Measurements from ENCODE around the gene GSTCD.
"Not testable (repeated sequence)": the region's sequence is repeated elsewhere in the genome, so short reads cannot be mapped to it uniquely, and the experiment has no call there.

Gene GSTCD

DNA sequence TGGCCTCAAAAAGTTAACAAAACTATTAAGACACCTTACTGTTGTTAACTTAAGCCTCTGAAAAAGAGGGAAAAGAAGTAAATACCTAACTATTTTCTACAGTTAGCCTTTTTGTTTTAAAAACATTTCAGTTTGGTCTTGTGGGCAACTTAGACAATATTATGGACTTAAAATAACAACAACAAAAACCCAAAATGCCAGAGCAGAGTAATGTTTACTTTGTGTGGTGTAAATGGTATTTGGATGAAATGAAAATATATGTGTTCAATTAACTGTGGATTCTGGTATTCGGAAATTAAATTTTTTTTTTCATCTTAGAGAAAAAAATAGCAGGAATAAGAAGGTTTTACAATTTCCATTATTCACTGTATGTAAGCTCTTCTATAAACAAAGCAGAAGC, 107.1 kb downstream of the GSTCD start:
- no peak for FAIRE-seq

DNA sequence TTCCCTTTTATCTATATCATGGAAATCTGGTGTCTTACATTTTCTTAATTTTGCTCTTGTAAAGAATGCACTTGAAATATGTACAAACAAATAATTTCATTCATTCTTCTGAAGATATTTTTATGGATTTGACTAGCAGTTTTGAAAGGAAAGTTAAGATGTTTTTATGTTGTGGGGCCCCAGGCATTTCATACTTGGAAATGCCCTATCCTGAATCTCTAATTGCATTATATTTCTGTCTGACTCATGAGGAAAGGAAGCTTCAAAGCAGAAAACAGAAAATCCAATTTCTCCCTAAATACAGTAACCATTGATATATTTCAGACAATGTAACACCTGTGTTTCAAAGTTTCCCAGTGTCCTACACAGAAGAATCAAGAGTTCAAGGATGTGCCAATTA, 113.5 kb downstream of the GSTCD start:
- no peak for FAIRE-seq

- FAIRE-seq: no peak
These were observed 119.5 kb downstream of the GSTCD start for GRCh38 chr4:105828074-105828473.

DNA sequence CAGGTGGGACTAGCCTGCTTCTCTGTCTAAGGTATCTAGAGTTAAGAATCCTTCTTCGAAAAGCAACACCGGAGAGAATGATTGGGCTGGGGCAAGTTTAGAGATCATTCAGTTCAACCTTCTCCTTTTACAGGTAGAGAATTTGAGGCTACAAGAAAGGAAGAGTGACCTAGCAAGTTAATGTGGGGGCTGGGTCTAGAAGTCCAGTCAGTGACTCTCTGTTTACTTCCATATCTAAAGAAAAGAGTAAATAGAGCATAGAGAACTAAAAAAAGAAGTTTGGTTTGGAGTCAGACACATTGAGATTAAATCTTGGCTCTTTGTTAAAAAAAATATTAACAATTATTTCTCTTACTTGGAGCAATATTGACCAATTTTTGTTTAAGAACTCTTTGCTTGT, 122.6 kb downstream of the GSTCD start:
- no peak for FAIRE-seq

DNA sequence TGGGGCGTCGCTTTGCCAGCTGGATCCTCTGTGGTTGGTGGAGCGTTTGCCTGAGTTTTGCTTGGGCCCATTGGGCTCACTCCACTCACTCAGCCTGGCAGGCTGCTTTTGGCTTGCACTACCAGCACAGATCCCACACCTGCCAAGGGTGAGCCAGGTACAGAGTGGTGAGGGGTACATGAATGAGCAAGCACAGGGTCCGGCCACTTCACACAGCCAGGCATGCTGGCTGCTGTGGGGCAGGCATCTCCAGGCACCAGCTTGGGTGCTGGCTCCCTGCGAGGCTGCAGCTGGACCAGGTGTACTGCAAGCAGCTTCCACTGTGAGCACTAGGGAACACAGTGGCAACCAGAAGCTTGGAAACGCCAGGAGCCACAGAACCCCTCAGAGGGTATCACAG, 126.6 kb downstream of the GSTCD start:
- no peak for FAIRE-seq

- FAIRE-seq: no peak
These were observed 128.0 kb downstream of the GSTCD start for GRCh38 chr4:105836537-105836936.

DNA sequence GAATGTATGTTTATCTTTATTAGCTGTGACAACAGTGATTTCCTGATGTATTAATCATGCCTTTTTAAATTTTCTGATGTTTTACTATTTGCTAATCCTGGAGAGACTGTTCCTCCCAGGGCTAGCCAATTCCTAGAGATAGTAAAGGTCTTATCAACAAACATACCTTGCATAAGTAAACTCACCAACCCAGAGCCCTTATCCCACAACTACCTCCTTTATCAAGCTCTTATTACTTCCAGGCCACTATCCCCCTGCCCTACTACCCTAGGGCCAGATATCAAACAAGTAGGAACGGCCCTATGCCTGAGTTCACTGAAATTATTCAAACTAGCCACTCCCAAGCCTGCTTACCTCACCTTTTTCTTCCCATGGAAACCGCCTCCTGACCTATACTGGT, 128.5 kb downstream of the GSTCD start:
- FAIRE-seq: no peak

DNA sequence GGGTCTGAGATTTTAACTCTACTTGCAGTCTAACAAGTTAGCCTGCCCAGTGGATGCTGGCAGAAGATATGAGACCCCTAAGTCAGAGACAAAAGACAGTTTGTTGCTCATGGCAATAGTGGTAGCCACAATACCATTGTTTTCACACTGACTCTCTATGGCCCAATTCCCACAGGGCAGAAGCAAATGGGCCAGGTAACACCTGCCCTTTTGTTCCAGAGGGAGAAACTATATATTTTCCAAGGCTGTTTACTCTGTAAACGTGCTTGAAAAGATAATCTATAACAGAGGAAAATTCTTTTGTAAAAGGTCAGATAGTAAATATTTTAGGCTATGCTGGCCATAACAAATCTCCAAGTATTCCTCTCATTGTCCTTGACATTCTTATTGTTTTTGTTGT, 129.5 kb downstream of the GSTCD start:
- FAIRE-seq: no peak

DNA sequence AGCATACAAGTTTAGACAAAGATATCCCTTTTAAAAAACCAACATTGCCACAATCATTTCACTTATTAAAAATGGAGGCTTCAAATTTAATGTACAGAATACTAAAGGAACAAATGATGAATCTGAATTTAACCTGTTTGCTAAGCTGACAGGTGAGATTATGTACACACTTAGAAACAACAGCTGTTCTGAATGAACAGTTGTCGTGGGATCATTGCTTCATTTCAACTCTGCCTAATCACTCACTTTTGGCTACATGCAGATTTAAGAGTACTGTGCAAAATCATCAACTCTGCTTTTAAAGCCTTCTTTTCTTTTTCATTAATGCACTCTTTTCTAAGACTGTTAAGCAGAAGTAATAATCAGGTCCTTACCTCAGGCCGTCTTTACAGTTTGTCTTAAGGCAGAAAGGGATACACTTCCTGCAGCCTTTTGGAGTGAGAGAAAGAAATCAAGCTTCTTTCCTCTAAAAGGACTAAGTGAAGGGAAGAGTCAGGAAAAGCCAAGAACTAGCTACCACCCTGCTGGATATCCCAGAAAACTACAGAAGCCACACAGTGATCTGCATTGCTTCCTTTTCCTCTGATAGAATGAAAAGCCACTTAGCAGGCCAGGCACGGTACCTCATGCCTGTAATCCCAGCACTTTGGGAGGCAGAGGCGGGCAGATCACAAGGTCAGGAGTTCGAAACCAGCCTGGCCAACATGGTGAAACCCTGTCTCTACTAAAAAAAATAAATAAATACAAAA, 132.0 kb downstream of the GSTCD start:
- no peak for FAIRE-seq

DNA sequence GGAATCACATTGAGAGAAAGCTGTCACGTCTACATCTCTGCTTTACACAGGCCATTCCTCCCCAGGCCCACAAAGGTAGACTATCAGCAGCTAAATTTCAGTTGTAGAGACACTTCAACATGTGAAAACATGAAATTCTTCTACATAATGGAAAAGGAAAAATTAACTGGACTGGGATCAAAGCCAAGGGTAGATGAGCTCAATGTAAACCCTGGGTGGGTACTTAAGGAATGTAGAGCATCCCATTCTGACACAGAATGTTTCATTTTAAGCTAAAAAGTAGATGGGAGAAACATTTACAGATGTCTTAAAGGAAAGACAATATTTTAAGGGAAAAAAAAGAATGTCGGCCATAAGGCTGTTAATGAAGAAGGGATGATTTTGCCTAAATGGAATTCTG, 135.4 kb downstream of the GSTCD start:
- FAIRE-seq: no peak

GRCh38 chr4:105845559-105845958, 137.0 kb downstream of the GSTCD start:
- FAIRE-seq: no peak

- not testable (repeated sequence) for FAIRE-seq
These were observed 139.8 kb downstream of the GSTCD start for GRCh38 chr4:105848359-105848758.

GRCh38 chr4:105851196-105851595, 142.6 kb downstream of the GSTCD start:
- no peak for FAIRE-seq

DNA sequence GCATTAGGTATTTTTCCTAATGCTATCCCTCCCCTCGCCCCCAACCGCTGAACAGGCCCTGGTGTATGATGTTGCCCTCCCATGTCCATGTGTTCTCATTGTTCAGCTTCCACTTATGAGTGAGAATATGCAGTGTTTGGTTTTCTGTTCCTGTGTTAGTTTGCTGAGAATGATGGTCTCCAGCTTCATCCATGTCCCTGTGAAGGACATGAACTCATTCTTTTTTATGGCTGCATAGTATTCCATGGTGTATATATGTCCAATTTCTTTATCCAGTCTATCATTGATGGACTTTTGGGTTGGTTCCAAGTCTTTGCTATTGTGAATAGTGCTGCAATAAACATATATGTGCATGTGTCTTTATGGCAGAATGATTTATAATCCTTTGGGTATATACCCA, 143.6 kb downstream of the GSTCD start:
- FAIRE-seq: not testable (repeated sequence)

DNA sequence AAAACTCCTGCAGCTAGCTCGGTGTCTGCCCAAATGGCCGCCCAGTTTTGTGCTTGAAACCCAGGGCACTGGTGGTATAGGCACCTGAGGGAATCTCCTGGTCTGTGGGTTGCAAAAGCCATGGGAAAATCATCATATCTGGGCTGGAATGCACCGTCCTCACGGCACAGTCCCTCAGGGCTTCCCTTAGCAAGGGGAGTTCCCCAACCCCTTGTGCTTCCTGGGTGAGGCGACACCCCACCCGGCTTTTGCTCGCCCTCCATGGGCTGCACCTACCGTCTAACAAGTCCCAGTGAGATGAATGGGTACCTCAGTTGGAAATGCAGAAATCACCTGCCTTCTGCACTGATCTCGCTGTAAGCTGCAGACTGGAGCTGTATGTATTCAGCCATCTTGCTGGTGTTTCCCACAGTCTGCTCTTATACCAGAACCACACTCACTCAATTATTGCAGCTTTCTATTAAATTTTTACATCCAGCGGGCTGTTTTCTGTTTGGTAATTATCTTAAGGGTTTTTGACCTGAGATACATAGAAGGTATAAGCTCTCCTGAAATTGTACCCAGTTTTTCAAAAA, 150.0 kb downstream of the GSTCD start:
- FAIRE-seq: no peak

- no peak for FAIRE-seq
These were observed 150.6 kb downstream of the GSTCD start for GRCh38 chr4:105859233-105859632.

- FAIRE-seq: no peak
These were observed 162.4 kb downstream of the GSTCD start for GRCh38 chr4:105870963-105871362.

DNA sequence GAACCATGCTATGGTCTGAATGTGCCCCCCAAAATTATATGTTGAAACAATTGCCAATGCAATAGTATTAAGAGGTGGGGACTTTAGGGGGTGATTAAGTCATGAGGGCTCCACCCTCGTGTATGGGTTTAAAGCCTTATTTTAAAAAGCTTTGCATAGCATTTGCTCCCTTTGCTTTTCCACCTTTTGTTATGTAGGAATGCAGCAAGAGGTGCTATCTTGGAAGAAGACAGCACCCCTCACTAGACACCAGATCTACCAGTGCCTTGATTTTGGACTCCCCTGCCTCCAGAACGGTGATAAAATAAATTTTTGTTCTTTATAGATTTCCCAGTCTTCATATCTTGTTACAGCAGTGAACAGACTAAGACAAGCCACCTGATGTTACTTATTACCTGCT, 163.4 kb downstream of the GSTCD start:
- FAIRE-seq: no peak

GRCh38 chr4:105875233-105875632, 166.6 kb downstream of the GSTCD start:
- FAIRE-seq: no peak

DNA sequence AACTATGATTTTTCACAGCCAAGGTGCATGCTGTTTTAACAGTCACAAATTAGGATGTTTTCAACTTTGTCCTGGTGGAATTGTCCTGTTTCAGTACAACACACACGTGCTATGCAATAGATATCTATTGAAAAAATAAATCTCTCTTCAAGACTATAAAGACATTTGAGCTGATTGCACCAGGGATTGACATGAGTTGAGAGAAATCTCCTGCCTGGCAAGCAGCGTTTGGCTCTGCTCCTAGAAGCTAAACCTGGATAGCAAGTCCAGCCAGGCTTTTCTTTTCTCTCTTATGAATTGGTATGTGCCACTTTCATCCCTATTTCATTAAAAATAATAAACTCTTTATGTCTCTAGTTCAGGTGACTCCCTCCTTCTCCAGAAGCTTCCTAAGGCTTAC, 170.1 kb downstream of the GSTCD start:
- FAIRE-seq: no peak

GRCh38 chr4:105887508-105887907, 178.9 kb downstream of the GSTCD start:
- FAIRE-seq: no peak

DNA sequence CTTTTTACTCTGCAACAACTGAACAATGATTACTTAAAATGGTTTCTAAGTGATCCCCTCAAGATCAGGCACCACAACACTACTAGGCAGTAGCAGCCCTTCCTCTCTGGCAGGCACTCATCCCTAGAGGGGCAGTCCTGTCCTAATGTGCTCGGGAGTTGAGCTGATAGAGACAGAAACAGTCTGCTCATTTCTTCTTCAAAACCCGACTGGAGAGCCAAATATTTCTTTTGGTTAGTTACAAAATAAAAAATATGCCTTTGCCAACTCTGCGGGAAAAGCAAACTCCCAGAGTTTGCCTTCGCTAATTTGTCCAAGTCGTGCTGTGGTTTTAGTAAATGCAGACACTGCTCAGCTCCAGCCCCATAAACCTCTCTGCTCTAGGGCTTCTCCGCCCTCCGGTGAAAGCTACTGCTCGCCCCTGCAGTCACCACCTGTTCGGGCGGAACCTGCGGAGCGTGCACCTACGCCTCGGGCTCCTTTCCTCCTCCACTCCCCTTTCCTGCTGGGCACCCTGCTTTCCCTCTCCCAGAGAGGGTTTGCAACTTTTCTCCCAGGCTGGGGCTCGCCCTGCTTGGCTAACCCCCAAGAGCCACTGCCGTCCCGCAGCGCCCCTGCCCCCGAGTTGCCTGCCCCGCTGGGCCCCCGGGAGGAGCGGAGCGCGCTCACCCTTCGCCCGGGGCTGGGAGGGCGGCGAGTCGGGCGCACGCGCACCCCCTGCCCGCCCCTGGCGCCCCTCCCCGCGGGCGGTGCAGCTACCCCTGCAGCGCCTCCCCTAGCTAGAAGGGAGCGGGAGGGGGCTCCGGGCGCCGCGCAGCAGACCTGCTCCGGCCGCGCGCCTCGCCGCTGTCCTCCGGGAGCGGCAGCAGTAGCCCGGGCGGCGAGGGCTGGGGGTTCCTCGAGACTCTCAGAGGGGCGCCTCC, 186.3 kb downstream of the GSTCD start, which contains the start of gene NPNT:
NPNT (plus strand) TSS at position 812 of the 923 bp plus-strand sequence. CDS start 182 bp downstream, outside the sequence.
- FAIRE-seq: no peak
